ENCODE data around the gene CFAP46.
"Not testable (repeated sequence)": the region's sequence is repeated elsewhere in the genome, so short reads cannot be mapped to it uniquely, and the experiment has no call there.

The CFAP46 gene

DNA sequence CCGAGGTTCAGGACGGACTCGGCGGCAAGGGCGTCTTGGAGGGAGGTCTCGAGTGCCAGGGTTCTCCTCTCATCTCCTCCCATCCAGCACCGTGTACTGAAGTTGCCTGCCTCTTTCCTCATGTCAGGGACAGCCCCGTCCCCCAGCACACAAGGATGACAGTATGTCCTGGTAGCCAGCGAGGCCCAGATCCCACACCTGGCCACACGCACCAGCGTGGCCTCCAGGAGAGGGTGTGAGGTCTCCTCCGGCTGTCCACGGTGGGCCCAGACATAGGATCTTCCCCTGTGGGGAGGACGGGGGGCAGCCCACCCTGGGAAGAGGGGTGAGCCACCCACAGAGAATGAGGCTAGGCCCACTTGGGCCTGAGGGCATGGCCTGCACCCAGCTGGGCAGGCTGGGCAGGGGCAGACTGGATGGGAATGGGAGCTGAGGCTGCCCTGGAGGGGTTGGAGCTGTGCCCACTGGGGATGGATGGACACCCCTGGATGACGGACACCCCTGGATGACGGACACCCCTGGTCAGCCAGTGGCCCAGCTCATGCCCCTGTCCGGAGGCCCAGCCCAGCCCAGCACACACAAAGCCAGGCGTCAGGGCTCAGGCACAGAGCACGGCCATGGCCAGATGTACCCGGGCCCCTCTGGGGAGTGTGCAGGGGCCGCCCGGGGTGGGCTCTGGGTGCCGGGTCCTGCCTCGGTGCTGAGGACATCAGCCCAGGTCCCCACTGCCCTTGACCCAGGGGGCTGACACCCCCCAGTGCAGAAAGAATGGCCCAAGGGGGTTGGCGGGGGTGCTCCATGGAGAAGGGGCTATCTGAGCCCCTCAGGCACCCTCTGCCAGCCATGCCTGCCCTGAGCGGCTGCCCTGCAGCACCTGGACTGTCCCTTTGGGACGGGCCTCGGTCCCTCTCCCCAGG, 30.9 kb upstream of the CFAP46 start:
- no peaks in the 10 kb centered on the region for H3K9me3 Mint-ChIP-seq
- ATAC-seq (peak; percentile 7), DNase-seq (no peak)
- no peaks in the 10 kb centered on the region for H3K4me1 Mint-ChIP-seq
- H3K36me3 Mint-ChIP-seq (ENCODE audit: low read depth) = no peaks in the 10 kb centered on the region
- H3K4me3 Mint-ChIP-seq = no peak overlapping the region
- H3K27ac Mint-ChIP-seq = no peak overlapping the region
- peaks cover 18% of the 10 kb centered on the region for H3K27me3 Mint-ChIP-seq

DNA sequence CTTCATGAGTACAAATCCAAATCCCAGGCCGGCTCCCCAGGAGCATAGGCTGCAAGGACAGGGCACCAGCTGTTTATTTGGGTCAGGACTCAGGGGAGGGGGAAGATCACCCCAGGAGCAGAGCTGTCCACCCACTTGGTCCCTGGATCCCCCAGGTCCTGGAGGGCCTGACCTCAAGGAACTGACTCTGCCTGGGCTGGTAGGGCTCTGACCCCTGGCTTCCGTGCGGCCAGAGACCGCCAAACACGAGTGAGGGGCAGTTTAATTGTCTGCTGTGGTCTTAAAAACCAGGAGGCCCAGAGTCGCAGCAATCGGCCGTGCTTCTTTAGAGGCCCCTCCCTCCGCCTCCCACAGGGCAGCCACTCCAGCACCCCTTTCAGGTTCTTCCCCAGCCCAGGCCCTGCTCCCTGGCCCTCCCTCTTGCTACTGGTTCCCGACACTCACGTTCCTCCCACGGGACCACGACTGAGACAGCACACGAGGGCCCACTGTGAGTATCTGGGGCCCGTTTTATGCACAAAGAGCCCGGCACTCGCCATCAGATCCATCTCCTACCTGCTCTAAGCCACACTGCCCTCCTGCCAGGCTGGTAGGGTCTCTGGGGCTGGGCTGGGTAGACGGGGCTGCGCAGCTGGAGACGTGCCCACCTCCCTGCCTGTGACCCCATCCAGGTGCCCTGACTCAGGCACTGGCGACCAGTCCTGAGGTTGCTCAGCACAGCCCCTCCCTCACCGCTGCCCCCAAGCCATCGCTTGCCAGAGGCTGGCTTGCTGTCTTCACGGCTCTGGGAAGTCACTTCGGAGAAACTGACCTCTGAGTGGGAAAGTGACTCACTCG, 30.0 kb upstream of the CFAP46 start:
- no peak for DNase-seq
- no peaks in the 10 kb centered on the region for H3K9me3 Mint-ChIP-seq
- peaks cover 23% of the 10 kb centered on the region for H3K27me3 Mint-ChIP-seq
- no peak overlapping the region for H3K4me3 Mint-ChIP-seq
- no peak overlapping the region for H3K27ac Mint-ChIP-seq
- no peaks in the 10 kb centered on the region for H3K36me3 Mint-ChIP-seq (ENCODE audit: low read depth)
- no peaks in the 10 kb centered on the region for H3K4me1 Mint-ChIP-seq
- ATAC-seq = no peak

DNA sequence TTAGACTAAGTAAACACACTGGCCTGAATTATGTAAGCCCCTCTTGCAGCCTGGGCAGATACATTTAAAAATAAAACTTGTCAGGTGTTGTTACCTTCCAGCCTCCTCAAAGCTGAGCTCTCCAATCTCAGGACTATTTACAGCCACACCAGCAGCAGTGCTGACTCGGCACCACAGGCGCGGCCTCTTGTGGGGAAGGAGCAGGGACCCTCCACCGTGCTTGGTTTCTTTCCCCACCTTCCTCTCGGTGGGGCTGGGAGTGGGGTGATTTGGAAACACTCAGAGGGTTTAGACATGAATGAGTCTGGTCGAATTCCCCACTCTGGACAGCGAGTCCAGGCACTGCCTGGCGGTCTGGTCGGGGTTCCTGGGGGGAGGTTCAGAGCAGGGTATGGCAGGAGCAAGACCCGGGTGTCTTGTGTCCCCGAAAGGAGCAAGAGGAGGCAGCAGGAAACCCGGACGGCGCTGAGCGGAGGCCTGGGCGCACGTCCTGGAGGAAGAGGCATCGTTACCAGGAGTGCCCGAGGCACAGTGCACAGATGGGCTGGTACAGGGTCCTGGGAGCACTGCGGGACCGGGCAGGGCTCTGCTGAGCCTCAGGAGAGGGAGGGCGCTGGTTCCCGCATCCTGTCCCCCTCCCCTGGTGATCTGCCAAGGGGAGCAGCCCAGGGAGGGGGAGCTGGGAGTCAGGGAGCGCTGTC, 29.2 kb upstream of the CFAP46 start:
- Mint-ChIP-seq H3K4me1 (no peaks in the 10 kb centered on the region), H3K9me3 (no peaks in the 10 kb centered on the region), H3K36me3 (ENCODE audit: low read depth) (no peaks in the 10 kb centered on the region), H3K27ac (no peak overlapping the region), H3K4me3 (no peak overlapping the region), H3K27me3 (peaks cover 27% of the 10 kb centered on the region)
- ATAC-seq (no peak), DNase-seq (no peak)

DNA sequence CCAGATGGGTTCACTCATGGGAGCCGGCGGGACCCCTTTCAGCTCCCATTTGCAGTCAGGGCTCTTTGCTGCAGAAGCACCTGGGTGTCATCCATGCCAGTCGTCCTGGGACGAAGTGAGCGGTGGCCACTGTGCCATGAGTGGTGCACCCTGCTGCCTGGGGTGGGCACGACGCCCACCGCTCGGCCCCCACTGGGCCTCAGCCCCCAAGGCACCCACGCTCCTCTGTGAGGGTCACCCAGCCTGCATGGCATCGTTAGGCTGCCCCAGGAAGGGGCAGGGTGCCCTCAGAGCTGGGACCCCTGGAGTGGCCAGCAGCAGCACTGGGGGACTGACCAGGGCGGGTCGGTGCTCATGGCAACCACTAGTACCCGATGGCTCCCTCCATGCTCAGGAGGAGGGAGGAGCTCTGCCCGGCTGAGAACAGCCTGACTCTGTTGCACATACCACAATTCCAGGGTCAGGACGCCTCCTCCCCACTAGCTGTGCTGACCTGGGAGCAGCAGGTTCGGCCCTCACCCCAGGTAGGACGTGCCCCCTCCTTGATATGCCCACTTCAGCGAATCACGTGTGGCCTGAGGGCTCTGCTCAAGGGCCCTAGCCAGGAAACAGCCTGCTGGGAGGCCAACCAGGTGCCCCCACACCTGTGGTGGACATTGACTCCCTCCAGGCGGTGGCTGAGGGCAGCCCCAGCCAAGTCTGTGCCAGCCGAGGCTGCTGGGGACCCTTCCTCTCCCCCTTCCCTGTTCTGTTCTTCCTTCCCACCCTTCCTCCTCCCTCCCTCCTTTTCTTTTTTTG, 28.5 kb upstream of the CFAP46 start:
- H3K4me1 Mint-ChIP-seq = no peaks in the 10 kb centered on the region
- H3K9me3 Mint-ChIP-seq = no peaks in the 10 kb centered on the region
- DNase-seq = no peak
- ATAC-seq = no peak
- H3K4me3 Mint-ChIP-seq = no peak overlapping the region
- no peaks in the 10 kb centered on the region for H3K36me3 Mint-ChIP-seq (ENCODE audit: low read depth)
- peaks cover 30% of the 10 kb centered on the region for H3K27me3 Mint-ChIP-seq
- H3K27ac Mint-ChIP-seq = no peak overlapping the region

DNA sequence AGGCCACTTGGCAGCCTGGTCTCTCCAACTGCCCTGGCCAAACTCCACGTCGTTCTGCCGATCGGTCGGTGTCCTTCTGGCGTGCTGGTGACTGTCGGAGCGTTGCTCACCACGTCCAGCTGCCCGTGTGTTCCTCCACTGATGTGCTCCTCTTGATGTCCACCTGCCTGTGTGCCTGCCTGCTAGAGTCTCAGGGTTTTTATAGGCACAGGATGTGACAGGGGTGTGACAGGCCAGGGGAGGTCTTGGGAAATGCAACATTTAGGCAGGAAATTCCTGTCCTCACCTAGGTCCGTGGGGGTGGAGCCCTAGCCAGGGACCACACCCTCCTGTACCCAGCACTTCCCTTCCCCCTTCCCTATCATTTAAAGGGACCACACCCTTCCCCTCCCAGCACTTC, 25.2 kb upstream of the CFAP46 start:
- Mint-ChIP-seq H3K27ac (no peak overlapping the region), H3K9me3 (no peaks in the 10 kb centered on the region), H3K4me3 (no peak overlapping the region), H3K27me3 (peaks cover 48% of the 10 kb centered on the region), H3K4me1 (peaks cover 20% of the 10 kb centered on the region), H3K36me3 (ENCODE audit: low read depth) (no peaks in the 10 kb centered on the region)
- DNase-seq = no peak
- ATAC-seq = no peak

DNA sequence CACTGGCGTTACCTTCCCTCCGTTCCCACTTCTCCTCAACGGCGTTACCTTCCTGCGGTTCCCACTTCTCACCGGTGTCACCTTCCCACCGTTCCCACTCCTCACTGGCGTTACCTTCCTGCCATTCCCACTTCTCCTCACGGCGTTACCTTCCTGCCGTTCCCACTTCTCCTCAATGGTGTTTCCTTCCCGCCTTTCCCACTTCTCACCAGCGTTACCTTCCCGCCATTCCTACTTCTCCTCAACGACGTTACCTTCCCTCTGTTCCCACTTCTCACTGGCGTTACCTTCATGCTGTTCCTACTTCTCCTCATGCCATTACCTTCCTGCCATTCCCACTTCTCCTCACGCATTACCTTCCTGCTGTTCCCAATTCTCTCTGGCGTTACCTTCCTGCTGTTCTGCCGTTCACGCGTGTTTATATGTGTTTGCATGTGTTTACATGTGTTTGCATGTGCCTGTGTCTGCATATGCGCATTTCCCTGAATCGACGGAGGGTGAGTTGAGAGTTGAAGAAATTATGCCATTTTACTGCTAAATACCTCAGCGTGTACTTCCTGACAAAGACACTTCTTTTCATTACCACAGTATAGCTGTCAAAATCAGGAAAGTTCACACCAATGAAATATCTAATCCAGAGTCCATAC, 23.2 kb upstream of the CFAP46 start:
- Mint-ChIP-seq H3K36me3 (ENCODE audit: low read depth) (no peaks in the 10 kb centered on the region), H3K27ac (no peak overlapping the region), H3K4me1 (peaks cover 29% of the 10 kb centered on the region), H3K27me3 (peaks cover 41% of the 10 kb centered on the region), H3K4me3 (no peak overlapping the region), H3K9me3 (no peaks in the 10 kb centered on the region)
- ATAC-seq = no peak
- DNase-seq = no peak

DNA sequence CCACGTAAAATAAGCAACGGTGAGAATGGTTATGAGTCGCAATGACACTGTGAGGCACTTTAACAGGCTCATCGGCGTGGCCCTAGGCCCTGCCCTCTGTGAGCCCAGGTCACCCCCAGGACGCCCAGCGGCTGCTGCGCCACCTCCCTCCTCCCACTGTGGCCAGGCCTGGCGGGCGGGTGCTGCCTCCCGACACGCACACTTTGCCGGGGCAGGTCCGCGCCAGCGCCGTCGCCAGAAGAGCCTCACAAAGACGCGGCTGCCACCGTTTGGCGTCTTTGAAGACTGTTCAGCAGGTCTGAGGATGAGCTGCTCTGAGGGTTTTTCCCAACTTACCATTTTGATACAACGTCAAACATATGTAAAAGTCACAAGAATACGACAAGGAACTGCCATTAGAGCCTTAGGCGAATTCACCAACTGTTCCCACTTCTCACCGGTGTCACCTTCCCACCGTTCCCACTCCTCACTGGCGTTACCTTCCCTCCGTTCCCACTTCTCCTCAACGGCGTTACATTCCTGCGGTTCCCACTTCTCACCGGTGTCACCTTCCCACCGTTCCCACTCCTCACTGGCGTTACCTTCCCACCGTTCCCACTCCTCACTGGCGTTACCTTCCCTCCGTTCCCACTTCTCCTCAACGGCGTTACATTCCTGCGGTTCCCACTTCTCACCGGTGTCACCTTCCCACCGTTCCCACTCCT, 22.5 kb upstream of the CFAP46 start:
- H3K4me3 Mint-ChIP-seq; H3K36me3 Mint-ChIP-seq (ENCODE audit: low read depth); H3K9me3 Mint-ChIP-seq; H3K27ac Mint-ChIP-seq; ATAC-seq: not testable (repeated sequence)
- peaks cover 29% of the 10 kb centered on the region for H3K4me1 Mint-ChIP-seq
- peaks cover 37% of the 10 kb centered on the region for H3K27me3 Mint-ChIP-seq
- DNase-seq = peak; percentile 17

DNA sequence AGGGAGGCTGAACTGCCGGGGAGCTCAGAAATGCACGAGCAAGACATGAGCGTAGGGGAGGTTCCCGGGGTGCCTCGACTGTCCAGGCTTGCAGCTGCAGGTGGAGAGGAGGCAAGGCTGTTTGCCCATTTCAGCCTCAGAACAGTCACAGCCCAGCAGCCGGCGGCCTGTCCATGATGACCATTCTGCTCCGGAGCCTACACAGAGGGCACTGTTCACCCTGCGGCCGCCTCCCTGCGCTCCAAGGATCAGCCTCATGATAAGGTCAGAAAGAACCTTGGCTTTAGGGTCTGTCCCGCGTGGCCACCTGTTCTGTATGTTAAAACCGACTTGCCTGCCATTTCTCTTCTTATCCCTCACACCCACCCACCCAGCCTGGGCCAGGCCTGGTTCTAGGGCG, 21.9 kb upstream of the CFAP46 start:
- peaks cover 29% of the 10 kb centered on the region for H3K4me1 Mint-ChIP-seq
- no peaks in the 10 kb centered on the region for H3K36me3 Mint-ChIP-seq (ENCODE audit: low read depth)
- ATAC-seq (no peak), DNase-seq (no peak)
- H3K27ac Mint-ChIP-seq = no peak overlapping the region
- H3K27me3 Mint-ChIP-seq = peaks cover 37% of the 10 kb centered on the region
- no peaks in the 10 kb centered on the region for H3K9me3 Mint-ChIP-seq
- no peak overlapping the region for H3K4me3 Mint-ChIP-seq

DNA sequence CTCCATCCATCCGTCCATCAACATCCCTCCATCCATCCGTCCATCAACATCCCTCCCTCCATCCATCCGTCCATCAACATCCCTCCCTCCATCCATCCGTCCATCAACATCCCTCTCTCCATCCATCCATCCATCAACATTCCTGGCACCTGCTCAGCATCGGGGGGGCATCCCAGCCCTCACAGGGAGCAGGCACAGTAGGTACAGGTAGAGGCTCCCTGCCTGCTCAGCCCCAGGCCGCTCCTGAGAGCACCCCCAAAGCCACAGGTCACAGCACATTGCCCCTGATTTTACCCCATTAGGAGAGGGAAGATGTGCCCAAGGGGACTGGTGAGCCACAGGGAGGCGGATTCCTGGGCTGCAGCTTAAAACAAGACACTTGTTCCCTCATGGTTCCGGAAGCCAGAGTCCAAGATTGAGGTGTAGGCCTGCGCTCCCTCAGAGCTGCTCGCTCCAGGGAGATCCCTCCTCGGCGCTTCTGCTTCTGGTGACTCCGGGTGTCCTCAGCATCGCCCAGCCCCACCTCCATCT, 21.1 kb upstream of the CFAP46 start:
- Mint-ChIP-seq H3K9me3 (no peaks in the 10 kb centered on the region), H3K36me3 (ENCODE audit: low read depth) (no peaks in the 10 kb centered on the region), H3K27ac (no peak overlapping the region), H3K4me3 (no peak overlapping the region), H3K4me1 (peaks cover 29% of the 10 kb centered on the region), H3K27me3 (peaks cover 35% of the 10 kb centered on the region)
- ATAC-seq (no peak), DNase-seq (no peak)

DNA sequence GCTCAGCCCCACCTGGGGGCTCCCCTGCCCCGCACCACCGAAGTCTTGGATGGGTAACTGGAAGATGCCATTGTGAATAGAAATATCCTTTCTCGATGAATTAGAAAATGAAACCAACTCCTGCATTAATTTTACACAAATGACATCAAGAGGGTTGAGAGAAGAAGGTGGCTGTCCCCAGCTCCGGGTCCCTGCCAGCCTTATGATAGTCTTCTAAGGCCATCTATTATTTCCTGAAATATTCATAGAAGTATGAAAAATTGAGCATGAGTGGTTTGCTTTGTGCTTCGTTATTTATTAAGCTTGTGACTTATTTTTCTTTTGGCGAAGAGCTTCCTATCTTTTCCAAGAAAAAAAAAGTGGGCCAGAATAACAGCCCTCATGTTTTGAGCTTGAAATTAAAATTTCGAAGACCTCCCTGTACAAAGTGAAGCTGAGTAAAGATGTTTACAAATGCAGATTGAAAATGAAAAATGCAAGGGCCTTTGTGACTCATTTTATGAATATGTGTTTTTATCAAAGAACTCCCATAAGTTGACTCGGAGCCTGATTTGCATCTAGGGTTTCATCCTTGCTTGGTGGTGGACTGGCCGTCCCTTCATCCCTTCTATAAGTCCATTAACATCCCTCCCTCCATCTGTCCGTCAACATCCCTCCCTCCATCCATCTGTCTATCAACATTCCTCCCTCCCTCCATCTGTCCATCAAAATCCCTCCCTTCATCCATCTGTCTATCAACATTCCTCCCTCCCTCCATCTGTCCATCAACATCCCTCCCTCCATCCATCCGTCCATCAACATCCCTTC, 20.5 kb upstream of the CFAP46 start:
- Mint-ChIP-seq H3K27me3 (peaks cover 30% of the 10 kb centered on the region), H3K36me3 (ENCODE audit: low read depth) (no peaks in the 10 kb centered on the region), H3K27ac (peak overlapping the region; percentile 74), H3K9me3 (no peaks in the 10 kb centered on the region), H3K4me1 (peaks cover 29% of the 10 kb centered on the region), H3K4me3 (peak overlapping the region; percentile 79)
- DNase-seq (no peak), ATAC-seq (peak; percentile 48)

DNA sequence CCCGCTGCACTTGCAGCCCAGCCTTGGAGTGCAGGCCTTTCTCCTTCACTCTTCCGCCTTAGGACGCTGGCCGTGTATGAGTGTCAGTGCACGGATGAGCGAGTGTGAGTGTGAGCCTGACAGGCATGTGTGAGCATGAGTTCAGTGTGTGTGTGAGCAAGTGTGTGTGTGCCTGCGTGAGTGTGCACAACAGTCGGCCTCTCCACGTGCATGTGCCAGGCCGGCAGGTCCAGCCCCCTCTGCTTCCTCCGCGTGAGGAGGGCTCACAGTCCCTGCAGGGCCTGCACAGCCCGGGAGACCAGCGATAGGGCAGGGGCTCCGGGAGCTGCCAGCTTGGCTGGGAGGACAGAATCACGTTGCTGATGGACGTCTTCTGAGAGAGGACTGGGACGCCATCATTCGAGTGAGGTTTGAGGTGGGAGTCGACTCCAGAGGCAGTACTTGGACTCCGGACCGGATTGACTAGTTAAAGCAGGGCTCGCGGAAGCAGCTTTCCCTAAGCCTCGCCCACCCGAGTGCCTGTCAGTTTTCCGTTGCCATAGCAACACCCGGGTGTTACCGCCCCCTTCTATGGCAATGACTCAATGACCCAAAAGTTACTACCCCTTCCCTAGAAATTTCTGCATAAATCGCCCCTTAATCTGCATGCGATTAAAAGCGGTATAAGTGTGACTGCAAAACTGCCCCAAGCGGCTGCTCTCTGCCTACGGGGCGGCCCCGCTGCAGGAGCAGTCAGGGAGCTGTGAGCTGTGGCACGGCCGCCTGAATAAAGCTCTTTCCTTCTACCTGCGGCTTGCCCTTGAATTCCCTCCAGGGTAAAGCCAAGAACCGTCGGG, 19.6 kb upstream of the CFAP46 start:
- peaks cover 29% of the 10 kb centered on the region for H3K4me1 Mint-ChIP-seq
- H3K27me3 Mint-ChIP-seq = peaks cover 24% of the 10 kb centered on the region
- peak; percentile 85 for ATAC-seq
- H3K4me3 Mint-ChIP-seq = peak overlapping the region; percentile 79
- peak; percentile 83 for DNase-seq
- H3K9me3 Mint-ChIP-seq = no peaks in the 10 kb centered on the region
- no peaks in the 10 kb centered on the region for H3K36me3 Mint-ChIP-seq (ENCODE audit: low read depth)
- H3K27ac Mint-ChIP-seq = peak overlapping the region; percentile 74

DNA sequence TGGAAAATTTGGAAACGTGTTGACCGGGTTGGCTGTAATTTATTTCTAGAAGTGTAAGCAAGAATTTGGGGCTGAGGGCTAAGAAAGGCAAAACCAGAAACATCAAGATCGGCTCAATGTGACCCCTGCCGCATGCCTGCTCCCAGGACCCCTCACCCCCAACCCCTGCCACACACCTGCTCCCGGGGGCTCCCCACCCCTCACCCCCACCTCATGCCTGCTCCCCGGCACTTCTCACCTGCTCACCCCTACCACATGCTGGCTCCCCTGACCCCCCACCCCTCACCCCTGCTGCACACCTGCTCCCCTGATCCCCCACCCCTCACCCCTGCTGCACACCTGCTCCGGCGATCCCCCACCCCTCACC, 19.0 kb upstream of the CFAP46 start:
- DNase-seq (no peak), ATAC-seq (no peak)
- H3K27me3 Mint-ChIP-seq = peaks cover 24% of the 10 kb centered on the region
- H3K9me3 Mint-ChIP-seq = no peaks in the 10 kb centered on the region
- no peak overlapping the region for H3K27ac Mint-ChIP-seq
- no peak overlapping the region for H3K4me3 Mint-ChIP-seq
- no peaks in the 10 kb centered on the region for H3K36me3 Mint-ChIP-seq (ENCODE audit: low read depth)
- peaks cover 29% of the 10 kb centered on the region for H3K4me1 Mint-ChIP-seq
